Vagina (tissue), 2 donors: ENCODE results near the gene CHRD.

ENCODE experiments used
- POLR2A ChIP-seq, 2 donors: fragments of 450-650 bp; IDR thresholded peaks; one replicate each; pipeline ENCODE4 v1.6.1; 2017; ENCODE audit warnings: antibody characterized with exemption in 2 of 2, mild to moderate bottlenecking in 2 of 2, moderate library complexity in 2 of 2
- TF ChIP-seq, protein P1 (sequence below), 3 experiments: fragments of 450-650 bp in 2 of 3; fragments of 200-600 bp in 1 of 3; sonication (generic) in 1 of 3; IDR thresholded peaks; one replicate each; pipeline ENCODE4 v1.5.1; 2017 to 2019; ENCODE audit warnings: antibody characterized with exemption in 3 of 3, mild to moderate bottlenecking in 2 of 3, moderate library complexity in 2 of 3

DNA sequence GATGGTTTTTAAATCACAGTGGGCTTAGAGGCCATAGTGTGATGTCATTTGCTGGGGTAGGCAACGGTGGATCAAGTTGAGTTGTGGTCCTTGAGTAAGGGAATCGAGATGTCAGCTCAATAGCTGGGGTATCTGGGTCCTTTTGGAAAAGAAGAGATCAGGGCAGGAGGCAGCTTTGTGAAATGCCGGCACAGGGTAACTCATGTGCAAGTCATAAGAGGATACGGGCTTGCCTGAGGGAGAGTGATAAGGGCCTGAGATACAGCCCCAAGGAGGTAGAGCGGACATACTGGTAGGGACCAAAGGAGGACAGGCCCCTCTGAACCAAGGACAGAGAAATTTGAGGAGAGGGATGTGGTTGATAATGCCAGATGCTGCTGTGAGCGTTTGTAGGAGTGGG lies 46.7 kb upstream of the CHRD start:
- no peak for TF ChIP-seq POLR2A (IDR thresholded peaks at IDR 0.05)
- TF ChIP-seq, protein P1, sequence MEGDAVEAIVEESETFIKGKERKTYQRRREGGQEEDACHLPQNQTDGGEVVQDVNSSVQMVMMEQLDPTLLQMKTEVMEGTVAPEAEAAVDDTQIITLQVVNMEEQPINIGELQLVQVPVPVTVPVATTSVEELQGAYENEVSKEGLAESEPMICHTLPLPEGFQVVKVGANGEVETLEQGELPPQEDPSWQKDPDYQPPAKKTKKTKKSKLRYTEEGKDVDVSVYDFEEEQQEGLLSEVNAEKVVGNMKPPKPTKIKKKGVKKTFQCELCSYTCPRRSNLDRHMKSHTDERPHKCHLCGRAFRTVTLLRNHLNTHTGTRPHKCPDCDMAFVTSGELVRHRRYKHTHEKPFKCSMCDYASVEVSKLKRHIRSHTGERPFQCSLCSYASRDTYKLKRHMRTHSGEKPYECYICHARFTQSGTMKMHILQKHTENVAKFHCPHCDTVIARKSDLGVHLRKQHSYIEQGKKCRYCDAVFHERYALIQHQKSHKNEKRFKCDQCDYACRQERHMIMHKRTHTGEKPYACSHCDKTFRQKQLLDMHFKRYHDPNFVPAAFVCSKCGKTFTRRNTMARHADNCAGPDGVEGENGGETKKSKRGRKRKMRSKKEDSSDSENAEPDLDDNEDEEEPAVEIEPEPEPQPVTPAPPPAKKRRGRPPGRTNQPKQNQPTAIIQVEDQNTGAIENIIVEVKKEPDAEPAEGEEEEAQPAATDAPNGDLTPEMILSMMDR (IDR thresholded peaks at IDR 0.05), result no peak
